ENCODE results near the gene ATP1B1.
"Not testable (repeated sequence)": the region's sequence is repeated elsewhere in the genome, so short reads cannot be mapped to it uniquely, and the experiment has no call there.

Gene ATP1B1

GRCh38 chr1:169151338-169151837 lies 44.9 kb downstream of the ATP1B1 start:
- DNase-seq (ENCODE audit: low spot score): no peak
- TF ChIP-seq CTCF (IDR thresholded peaks at IDR 0.05; ENCODE audit: extremely low read depth, missing control alignments): no peak

GRCh38 chr1:169155675-169156074 lies 49.2 kb downstream of the ATP1B1 start:
- no peak for DNase-seq (ENCODE audit: low spot score)
- no peak for TF ChIP-seq CTCF (IDR thresholded peaks at IDR 0.05; ENCODE audit: extremely low read depth, missing control alignments)

GRCh38 chr1:169156580-169156979 lies 50.1 kb downstream of the ATP1B1 start:
- no peak for TF ChIP-seq CTCF (IDR thresholded peaks at IDR 0.05; ENCODE audit: extremely low read depth, missing control alignments)
- DNase-seq (ENCODE audit: low spot score): no peak

- no peak for DNase-seq (ENCODE audit: low spot score)
- no peak for TF ChIP-seq CTCF (IDR thresholded peaks at IDR 0.05; ENCODE audit: extremely low read depth, missing control alignments)
These were observed 54.5 kb downstream of the ATP1B1 start for GRCh38 chr1:169160845-169161495.

GRCh38 chr1:169161496-169162194 lies 55.2 kb downstream of the ATP1B1 start:
- peak; percentile 7 for DNase-seq (ENCODE audit: low spot score)
- no peak for TF ChIP-seq CTCF (IDR thresholded peaks at IDR 0.05; ENCODE audit: extremely low read depth, missing control alignments)

- DNase-seq (ENCODE audit: low spot score): peak; percentile 10
- TF ChIP-seq CTCF (IDR thresholded peaks at IDR 0.05; ENCODE audit: extremely low read depth, missing control alignments): no peak
These were observed 56.6 kb downstream of the ATP1B1 start for GRCh38 chr1:169163059-169163458.

- TF ChIP-seq CTCF (IDR thresholded peaks at IDR 0.05; ENCODE audit: extremely low read depth, missing control alignments): no peak
- DNase-seq (ENCODE audit: low spot score): no peak
These were observed 69.0 kb downstream of the ATP1B1 start for GRCh38 chr1:169175461-169175860.

GRCh38 chr1:169179431-169179830 lies 72.9 kb downstream of the ATP1B1 start:
- DNase-seq (ENCODE audit: low spot score): not testable (repeated sequence)

Data from GM20000 (cell line).